HG03108 (cell line): ENCODE data around the gene HRH4.
A peak's percentile ranks its signal among the peaks of the same experiment; 100 is the strongest.

ENCODE experiments used
- ATAC-seq: cut with Tn5 transposase; IDR thresholded peaks from one replicate; pipeline ENCODE4 v1.9.1; 2021; ENCODE audit warnings: moderate library complexity; ENCODE audit not compliant: unreplicated experiment

The HRH4 gene

GRCh38 chr18:24460388-24460787, at the start of gene HRH4:
TSS of gene HRH4 (plus strand) at chr18:24460637. CDS start at chr18:24460729, 92 bp downstream.
- ATAC-seq = no peak

- ATAC-seq = no peak
Observed at GRCh38 chr18:24413148-24413547, 47.3 kb upstream of the HRH4 start.

- no peak for ATAC-seq
Observed at GRCh38 chr18:24414349-24415003, 46.0 kb upstream of the HRH4 start.

DNA sequence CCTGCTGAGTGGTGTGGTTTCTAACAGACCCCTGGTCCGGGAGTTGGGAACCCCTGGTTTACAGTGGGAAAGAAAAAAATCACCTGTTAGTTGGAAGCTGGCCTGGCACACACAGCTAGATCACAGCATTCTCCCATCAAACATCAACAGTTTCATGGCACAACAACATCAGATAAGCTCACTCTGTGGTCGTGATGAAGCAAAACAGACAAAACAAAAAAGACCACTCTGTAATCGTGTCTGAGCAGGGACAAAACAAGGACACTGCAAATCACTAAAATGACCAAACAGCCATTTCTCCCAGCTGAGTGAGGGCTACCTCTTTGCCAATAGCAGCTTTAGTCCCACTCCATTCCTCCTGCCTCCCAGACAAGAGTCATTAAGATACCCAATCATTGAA, 43.0 kb upstream of the HRH4 start:
- ATAC-seq = no peak

DNA sequence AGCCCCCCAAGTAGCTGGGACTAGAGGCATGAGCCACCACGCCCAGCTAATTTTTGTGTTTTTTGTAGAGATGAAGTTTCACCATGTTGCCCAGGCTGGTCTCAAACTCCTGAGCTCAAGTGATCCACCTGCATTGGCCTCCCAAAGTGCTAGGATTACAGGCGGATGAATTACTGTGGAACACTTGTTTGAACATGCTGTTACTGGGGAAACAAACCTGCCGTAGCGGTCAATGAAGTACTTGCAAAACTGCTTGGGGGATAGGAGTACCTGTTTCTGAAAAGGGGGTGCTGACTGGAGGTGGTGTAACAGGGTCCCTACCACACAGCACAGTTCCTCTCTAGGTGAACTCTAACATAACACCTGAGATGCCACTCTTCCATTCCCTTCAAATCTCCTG, 39.9 kb upstream of the HRH4 start:
- ATAC-seq = no peak

DNA sequence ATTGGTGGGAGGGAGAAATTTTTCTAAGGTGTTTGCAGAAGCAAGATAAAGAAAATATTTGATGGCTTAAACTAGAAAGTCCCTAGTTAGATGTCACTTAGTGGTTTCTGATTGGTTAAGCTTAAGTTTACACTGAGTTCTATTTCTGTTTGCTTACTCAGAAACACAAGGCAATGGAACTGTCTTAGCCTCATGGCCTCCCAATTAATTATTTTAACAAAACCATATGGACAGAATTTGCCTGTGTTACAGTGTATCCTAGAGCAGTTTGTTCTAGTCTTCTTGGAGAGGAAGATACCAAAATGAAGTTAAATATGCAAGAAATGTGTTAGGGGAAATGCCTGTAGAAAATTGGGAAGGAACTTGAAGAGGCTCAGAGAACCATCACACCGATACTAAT, 38.6 kb upstream of the HRH4 start:
- no peak for ATAC-seq

DNA sequence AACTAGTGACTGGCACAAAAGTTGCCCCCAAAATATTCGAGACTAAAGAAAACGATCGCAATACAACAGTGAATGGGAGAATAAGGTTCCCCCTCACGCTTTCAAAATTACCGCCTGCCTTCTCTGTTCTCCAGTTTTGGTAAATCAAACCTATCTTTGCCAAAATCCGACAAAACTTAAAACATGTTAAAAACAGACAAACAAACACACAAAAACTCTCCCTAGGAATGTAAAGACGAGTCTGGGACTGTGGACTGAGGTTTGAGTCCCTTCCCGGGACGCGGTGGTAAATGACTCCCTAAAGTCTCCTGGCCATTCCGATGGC, 34.4 kb upstream of the HRH4 start:
- no peak for ATAC-seq

DNA sequence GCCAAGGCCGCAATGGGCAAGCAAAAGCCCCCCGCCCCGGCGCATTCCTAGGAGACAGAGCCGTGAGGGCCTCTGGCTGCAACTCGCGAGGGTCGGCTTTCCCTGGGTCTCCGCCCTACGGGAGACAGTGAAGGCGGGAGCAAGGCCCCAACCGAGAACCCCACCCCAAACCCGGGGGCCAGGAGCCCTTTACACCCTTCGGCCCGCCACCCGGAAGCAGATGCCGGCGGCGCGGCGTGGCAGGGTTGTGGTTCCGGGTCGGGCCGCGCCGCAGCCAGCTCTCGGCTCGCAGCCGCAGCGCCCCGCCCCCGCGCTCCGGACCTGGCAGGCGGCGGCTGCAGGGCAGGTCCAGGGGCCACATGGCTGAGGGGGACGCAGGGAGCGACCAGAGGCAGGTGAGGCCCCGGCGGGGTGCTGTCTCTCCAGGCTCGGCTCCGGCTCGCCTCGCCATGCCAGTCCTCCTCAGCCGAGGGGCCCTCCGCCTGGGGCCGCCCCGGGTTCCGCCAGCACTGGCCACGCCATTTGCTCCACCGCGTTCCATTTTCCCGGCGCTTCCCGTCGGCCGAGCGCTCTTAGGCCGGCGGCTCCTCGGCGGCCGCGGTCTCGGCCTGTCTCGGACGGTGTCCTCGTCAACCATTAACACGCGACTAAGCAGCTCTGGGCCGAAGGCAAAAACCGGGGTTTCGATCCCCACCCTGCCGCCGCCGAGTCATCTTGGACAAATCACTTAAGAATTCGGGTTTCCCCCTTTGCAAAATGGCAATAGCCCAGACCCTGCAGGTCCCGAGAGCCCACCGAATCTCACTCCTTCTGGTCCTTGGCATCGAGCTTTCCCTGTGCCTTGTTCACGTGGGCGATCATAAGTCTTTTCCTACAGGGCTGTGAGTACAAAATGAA, 33.8 kb upstream of the HRH4 start, which contains the start of gene IMPACT:
Gene IMPACT (plus strand): TSS at position 273 of the 897 bp plus-strand sequence. CDS start 87 bp downstream, at position 360.
- peak; percentile 96 for ATAC-seq

DNA sequence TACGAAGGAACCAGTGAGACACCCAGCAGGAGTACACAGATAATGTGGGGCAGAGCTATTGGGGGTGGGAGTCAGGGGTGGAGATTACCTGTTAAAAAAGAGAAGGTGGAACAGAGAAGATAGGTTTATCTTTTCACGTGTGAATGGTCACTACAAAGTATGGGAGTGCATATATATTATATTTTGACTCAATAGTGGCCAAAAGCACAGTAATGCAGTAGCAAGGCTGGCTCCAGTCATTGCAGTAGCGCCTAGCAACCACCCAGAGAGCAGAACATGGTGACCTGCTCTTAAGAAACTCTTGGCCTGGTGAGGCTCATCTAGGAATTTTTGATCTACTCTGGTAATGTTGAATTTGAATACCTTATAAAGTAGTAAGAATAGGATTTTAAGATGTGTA, 33.0 kb upstream of the HRH4 start:
- no peak for ATAC-seq

GRCh38 chr18:24428709-24429108, 31.7 kb upstream of the HRH4 start:
- no peak for ATAC-seq

DNA sequence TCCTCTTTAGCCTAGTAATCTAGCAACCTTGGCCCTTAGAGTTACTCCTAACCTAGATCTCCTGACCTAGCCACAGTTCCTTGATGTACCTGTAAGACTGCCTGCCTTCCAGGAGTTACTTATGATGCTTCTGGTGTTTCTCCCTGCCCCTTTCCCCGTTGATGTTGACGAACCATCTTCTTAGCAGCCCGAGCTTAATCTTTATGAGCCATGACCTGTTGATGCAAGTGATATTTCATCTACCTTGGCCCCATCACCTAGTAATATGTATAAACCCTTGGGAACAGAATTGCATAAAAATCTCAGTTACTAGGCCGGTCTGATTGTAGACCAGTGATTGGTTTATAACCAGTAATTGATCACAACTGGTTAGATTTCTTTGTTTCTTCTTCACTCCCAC, 31.2 kb upstream of the HRH4 start:
- no peak for ATAC-seq

DNA sequence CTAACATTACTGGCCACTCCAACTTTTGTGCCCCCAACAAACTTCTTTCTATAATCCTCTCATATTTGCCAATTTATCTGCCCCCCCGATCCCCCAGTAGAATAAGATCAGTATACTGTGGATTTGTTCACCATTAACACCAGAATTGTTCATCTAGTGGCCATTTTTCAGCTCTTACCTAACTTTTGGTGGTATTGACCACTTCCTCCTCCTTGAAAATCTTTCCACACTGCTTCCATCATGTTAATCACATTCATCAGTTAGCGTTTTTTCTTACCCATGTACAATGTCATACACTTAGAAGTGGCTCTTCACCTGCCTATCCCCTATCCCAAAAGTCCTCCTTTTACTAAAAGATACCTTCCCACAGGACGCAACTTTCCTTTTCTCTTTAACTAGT, 27.8 kb upstream of the HRH4 start:
- no peak for ATAC-seq

DNA sequence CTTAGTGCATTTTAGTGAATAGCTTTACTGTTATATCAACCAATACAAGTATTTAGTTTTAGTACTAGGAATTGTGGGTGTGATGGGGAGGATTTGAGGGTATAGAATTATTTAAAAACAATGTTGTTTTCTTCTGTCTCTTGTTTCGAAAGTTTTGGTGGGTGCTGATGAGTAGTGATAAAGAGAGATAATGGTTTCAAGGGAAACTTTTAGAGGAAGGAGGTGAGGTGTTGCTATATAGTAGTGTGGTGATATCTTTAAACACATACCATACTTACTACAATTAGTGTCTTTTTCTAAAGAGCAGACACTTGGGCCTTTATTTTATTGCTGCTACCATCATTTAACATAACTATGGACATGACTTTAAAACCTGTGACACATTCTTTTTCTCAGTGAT, 23.5 kb upstream of the HRH4 start:
- ATAC-seq = no peak

GRCh38 chr18:24443870-24444269, 16.6 kb upstream of the HRH4 start:
- peak; percentile 74 for ATAC-seq

DNA sequence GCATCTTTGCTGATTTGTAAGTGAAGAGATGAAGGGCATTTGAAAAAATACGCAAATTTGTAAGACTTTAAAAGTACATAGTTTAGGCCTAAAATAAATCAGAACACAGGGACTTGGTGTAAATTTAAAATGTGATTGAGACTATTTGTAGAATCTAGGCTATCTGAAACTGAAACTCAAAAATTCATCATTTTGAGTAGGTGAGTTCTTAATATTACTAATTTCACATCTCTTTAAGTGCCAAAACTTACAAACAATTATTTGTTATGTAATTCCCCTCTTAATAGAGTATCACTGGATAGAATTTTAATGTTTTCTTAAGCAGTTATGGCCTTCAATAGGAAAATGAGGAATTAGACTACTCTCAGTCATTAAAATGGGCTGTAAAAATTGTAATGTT, 14.0 kb upstream of the HRH4 start:
- no peak for ATAC-seq

DNA sequence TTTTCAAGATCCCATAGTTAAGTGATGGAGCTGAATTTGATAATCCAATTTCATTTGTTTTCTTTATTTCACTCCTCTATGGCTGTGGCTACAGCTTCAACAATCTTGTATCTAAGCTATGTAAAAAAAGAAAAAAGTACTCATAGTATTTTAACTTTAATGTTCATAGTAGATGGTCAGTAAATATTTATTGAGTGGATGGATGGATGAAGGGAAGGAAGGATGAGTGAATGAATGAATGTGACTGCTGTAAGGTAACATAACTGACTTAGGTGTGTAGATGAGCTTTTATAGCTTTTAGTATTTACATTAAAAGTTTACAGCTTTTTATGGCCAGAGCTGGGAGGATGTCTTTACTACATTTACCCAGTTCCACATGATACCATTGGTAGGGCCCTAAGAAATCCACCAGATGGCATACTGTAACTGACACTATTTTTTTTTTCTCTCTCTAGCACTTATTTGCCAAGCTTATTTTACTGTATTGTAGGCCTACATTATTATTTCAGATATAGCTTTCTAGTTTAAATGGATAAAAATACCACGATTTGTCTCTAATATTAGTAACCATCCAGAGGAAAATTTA, 13.4 kb upstream of the HRH4 start:
- ATAC-seq = no peak

- no peak for ATAC-seq
Observed at GRCh38 chr18:24447961-24448360, 12.5 kb upstream of the HRH4 start.

- peak; percentile 69 for ATAC-seq
Observed at GRCh38 chr18:24456549-24456948, 3.9 kb upstream of the HRH4 start.

GRCh38 chr18:24459772-24460171, 665 bp upstream of the HRH4 start:
- no peak for ATAC-seq

DNA sequence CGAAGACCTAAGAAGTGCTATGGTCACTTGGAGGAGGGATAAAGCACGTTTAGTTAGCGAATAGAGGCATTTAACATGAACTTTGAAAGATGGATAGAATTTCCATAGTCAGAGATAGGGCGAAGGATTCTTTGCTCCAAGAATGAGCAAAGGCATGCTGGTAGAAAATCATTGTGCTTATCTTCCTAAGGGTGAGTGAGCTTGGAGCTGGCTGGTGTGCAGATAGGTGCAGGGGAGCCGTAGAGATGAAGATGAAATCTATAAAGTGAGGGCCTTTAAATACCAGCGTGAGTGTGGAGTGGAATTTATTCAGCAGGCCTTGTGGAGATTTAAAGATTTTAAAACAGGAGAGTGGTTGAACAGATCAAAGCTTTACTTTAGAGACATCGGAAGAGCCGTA, 1.6 kb downstream of the HRH4 start:
- ATAC-seq = no peak

GRCh38 chr18:24462838-24463775, 2.7 kb downstream of the HRH4 start:
- ATAC-seq = no peak
